Measurements from ENCODE around the gene RPS6KB1.
"Not testable (repeated sequence)": the region's sequence is repeated elsewhere in the genome, so short reads cannot be mapped to it uniquely, and the experiment has no call there.

The RPS6KB1 gene

GRCh38 chr17:59947310-59947709, 54.4 kb downstream of the RPS6KB1 start:
- FAIRE-seq: not testable (repeated sequence)

- FAIRE-seq: no peak
These were observed 57.1 kb downstream of the RPS6KB1 start for GRCh38 chr17:59950049-59950448.

- FAIRE-seq: no peak
These were observed 61.9 kb downstream of the RPS6KB1 start for GRCh38 chr17:59954856-59955255.

GRCh38 chr17:59959574-59959973, 66.7 kb downstream of the RPS6KB1 start:
- not testable (repeated sequence) for FAIRE-seq

GRCh38 chr17:59962739-59963318, 69.9 kb downstream of the RPS6KB1 start:
- FAIRE-seq: no peak

GRCh38 chr17:59963738-59964481, 71.0 kb downstream of the RPS6KB1 start:
- FAIRE-seq: no peak

GRCh38 chr17:59964482-59965328, 71.8 kb downstream of the RPS6KB1 start, which contains the start of gene RNFT1:
Gene RNFT1 (minus strand): TSS chr17:59964740. CDS start chr17:59964663, 77 bp downstream.
- no peak for FAIRE-seq

- FAIRE-seq: not testable (repeated sequence)
These were observed 78.8 kb downstream of the RPS6KB1 start for GRCh38 chr17:59971771-59972170.

- FAIRE-seq: no peak
These were observed 79.9 kb downstream of the RPS6KB1 start for GRCh38 chr17:59972778-59973177.

- not testable (repeated sequence) for FAIRE-seq
These were observed 80.6 kb downstream of the RPS6KB1 start for GRCh38 chr17:59973483-59973882.

GRCh38 chr17:59975166-59975565, 82.2 kb downstream of the RPS6KB1 start:
- FAIRE-seq: not testable (repeated sequence)

- not testable (repeated sequence) for FAIRE-seq
These were observed 103.7 kb downstream of the RPS6KB1 start for GRCh38 chr17:59996608-59997007.
